Activated gamma-delta T cell treated with anti-CD3 and anti-CD28 coated beads, Interleukin-2, amount 50 U/mL, for 16 hours (primary cell): ENCODE results near the gene SMIM15.

Source experiments
- DNase-seq: peaks from one replicate; pipeline ENCODE4 v3.0.0-alpha.2; 2020; ENCODE audit warnings: low read depth

SMIM15 gene

GRCh38 chr5:61159836-61160235, 2.4 kb downstream of the SMIM15 start:
- DNase-seq, result no peak

GRCh38 chr5:61159070-61159469, 3.2 kb downstream of the SMIM15 start:
- DNase-seq, result no peak

GRCh38 chr5:61151893-61152292, 10.4 kb downstream of the SMIM15 start:
- no peak for DNase-seq

- DNase-seq, result no peak
Observed at GRCh38 chr5:61148515-61148914, 13.8 kb downstream of the SMIM15 start.

- no peak for DNase-seq
Observed at GRCh38 chr5:61142811-61143210, 19.5 kb downstream of the SMIM15 start.

GRCh38 chr5:61142391-61142790, 19.9 kb downstream of the SMIM15 start:
- no peak for DNase-seq

- DNase-seq, result no peak
Observed at GRCh38 chr5:61141801-61142200, 20.5 kb downstream of the SMIM15 start.

- DNase-seq, result no peak
Observed at GRCh38 chr5:61139931-61140330, 22.3 kb downstream of the SMIM15 start.

GRCh38 chr5:61139094-61139873, 23.0 kb downstream of the SMIM15 start:
- no peak for DNase-seq

- no peak for DNase-seq
Observed at GRCh38 chr5:61137835-61138234, 24.4 kb downstream of the SMIM15 start.

GRCh38 chr5:61132559-61132958, 29.7 kb downstream of the SMIM15 start:
- no peak for DNase-seq

GRCh38 chr5:61130289-61130688, 32.0 kb downstream of the SMIM15 start:
- no peak for DNase-seq

- no peak for DNase-seq
Observed at GRCh38 chr5:61123145-61123544, 39.1 kb downstream of the SMIM15 start.

- DNase-seq, result no peak
Observed at GRCh38 chr5:61120534-61120933, 41.7 kb downstream of the SMIM15 start.

GRCh38 chr5:61119066-61119465, 43.2 kb downstream of the SMIM15 start:
- DNase-seq, result no peak

GRCh38 chr5:61115968-61116367, 46.3 kb downstream of the SMIM15 start:
- no peak for DNase-seq

GRCh38 chr5:61114441-61114840, 47.8 kb downstream of the SMIM15 start:
- DNase-seq, result no peak
